Measurements from ENCODE around the gene GFY. TPM values are rescaled to one million over a fixed set of nuclear protein-coding genes. Genes with fewer than 3 reads are reported as not detected.

The GFY gene, protein sequence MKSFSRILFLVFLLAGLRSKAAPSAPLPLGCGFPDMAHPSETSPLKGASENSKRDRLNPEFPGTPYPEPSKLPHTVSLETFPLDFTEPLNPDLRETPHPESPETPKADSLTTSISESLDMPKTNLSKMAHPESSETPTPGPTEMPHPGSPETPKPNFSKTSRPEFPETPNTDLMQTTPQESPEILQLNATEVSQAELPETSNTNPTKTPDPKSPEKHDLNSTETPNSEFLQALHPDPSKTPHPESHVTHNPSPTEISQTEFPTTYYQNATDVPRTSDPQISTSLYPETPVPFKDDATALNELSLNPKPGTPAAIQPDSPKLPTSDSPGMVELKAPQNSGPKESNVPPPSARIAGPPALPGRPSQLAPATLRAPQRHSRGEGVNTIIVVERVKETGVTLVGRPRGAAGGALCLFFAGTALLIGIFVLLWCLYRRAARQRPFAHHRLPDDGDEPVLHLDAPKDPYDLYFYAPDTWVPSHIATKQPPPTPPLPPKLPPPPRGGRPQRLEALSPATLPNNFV
- not detected in 2 replicates for total RNA-seq

DNA sequence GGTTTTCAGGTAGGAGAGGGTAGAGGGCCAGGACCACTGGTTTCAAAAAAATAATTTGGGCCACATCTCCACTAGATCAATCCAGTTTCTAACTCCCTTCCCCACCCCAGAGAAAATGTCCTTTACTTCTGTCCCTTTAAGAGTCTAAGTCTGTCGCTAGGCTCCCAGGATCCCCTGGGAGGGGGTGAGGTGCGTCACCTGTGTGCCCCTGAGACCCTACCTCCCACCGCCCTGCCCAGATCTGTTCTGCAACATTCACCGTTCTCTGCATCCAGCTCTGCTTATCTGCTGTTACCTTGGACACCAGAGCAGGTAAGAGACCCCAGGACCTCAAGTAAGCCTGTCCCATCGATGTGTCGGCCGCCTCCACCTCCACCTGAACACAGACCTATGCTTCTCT lies at the start of gene GFY:
GFY (plus strand) TSS at position 211 of the 400 bp plus-strand sequence. CDS start 1,043 bp downstream, outside the sequence.

DNA sequence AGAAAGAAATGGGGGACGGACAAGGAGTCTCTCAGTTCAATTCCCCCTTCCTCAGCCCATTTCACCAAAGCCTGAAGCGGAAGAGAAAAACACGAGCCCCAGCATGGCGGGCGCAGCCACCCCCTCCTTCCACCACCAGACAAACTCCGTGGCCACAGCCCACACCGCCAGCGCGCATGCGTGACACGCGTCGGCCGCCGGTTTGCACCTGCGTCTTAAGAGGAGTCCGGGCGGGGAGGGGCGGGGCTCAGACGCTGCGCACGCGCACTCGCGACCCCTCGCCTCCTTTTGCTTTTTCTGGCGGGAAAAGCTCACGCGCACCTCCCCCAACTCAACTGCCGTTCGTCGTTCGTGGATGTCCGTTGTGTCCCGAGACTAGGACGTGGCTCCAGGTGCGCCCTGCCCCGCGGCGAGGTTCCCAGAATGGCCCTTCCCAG lies 37.2 kb upstream of the GFY start, which contains the start of gene KASH5:
KASH5 (plus strand) TSS at position 314 of the 437 bp plus-strand sequence. CDS start 2,635 bp downstream, outside the sequence.

DNA sequence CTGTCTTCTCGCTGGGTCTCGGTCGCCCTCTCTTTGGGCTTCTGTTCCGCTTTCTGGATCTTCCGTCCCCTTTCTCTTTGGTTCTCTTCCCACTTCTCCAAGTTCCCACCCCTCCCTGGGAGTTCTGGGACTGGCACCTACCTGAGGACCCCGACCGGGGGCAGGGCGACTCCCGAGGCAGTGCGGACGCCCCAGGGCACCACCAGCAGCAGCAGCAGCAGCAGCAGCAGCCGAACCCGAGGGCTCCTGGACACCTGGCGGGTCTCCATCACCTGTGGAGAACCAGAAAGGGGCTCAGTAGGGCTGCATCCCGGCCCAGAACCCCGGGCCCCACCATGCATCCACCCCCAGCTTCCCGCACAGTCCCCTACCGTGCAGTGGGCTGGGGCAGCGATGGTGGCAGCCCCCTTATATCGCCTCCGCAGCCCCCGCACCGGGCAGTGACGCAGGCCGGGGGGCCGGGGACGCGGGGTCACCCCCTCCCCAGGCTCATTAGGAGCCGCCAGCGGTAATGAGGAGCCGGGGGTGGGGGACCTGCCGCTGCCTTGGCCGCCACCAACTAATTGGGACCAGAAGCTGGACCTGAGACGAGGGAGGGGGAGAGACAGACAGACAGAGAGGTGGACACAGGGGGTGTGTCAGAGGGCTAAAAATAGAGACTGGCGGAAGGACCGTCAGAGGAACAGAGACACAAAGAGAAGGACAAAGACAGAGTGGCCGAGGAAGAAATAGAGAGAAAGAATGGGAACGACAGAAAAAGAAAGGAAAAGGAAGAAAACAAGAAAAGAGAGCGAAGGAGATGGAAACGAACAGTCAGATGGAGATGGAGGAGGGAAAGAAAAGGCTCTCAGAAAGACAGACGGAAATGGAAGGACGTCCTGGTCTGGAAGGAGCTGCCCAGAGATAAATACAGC lies 1.9 kb upstream of the GFY start, which contains the start of gene PTH2:
PTH2 (minus strand) TSS at position 371 of the 914 bp plus-strand sequence; CDS start at position 269, 102 bp downstream.

DNA sequence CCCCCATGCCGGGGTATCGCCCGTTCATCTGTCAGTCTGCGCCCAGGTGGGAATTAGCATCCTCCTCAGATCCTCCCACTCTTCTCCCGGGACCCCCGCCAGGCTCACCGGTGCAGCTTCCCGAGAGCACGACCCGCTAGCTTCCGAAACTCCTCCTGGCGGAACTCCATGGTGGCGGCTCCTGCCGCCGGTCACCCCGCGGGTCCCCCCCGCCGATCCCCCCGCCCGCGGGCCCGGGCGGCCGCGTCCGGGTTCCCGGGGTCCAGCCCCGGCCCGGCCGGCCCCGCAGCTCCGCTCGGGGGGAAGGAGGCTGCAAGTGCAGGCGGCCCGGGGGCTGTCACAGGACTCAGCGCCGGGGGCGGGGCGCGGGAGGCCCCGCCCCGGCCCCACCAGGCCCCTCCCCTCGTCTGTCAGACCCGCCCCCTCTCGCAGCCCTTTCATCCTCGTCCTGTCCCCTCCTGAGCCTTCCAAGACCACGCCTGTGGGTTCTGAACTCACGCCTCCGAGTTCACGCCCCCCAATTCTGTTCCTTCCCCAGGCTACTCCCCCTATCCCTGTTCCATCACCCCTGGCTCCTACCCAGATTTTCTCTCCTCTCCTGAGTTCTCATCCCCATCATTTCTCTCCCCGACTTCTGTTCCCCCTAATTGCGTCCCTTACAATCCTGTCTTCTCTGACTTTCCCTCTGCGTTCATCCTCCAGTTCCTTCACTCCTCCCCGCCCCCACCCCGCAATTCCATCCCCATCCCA lies 16.2 kb downstream of the GFY start, which contains the start of gene SLC17A7:
SLC17A7 (minus strand) TSS at position 318 of the 750 bp plus-strand sequence; CDS start at position 170, 148 bp downstream.

DNA sequence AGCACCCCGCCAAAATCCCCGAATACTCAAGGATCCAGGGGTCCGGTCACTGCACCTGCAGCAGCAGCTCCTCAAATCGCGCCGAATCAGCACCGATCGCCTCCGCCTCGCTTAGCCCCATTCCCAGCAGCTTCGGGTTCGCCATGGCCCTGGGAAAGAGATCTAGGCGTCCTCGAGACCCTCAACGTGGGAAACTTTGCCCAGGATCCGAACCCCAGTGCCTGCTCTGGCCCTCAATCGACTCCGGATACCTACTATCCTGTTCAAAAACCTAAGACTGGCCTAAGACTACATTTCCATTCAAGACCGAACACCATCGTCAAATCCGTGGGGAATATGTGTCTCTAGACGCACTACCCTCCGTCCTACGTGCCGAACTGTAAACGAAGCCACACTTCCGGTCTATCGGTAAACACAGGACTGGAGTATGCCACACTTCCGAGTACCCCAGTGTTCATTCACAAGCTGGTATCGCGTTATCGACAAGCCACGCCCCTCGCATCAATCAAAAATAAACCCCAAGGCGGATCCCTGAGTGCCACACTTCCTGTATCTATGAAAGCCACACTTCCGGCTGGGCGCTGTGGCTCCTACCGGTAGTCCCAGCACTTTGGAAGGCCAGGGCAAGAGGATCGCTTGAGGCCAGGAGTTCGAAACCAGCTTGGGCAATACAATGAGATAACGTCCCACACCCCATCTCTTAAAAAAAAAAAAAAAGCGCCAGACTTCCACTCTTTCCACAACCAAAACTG lies 26.4 kb downstream of the GFY start, which contains the start of gene PIH1D1:
PIH1D1 (minus strand) TSS at position 385 of the 752 bp plus-strand sequence; CDS start at position 145, 240 bp downstream.

DNA sequence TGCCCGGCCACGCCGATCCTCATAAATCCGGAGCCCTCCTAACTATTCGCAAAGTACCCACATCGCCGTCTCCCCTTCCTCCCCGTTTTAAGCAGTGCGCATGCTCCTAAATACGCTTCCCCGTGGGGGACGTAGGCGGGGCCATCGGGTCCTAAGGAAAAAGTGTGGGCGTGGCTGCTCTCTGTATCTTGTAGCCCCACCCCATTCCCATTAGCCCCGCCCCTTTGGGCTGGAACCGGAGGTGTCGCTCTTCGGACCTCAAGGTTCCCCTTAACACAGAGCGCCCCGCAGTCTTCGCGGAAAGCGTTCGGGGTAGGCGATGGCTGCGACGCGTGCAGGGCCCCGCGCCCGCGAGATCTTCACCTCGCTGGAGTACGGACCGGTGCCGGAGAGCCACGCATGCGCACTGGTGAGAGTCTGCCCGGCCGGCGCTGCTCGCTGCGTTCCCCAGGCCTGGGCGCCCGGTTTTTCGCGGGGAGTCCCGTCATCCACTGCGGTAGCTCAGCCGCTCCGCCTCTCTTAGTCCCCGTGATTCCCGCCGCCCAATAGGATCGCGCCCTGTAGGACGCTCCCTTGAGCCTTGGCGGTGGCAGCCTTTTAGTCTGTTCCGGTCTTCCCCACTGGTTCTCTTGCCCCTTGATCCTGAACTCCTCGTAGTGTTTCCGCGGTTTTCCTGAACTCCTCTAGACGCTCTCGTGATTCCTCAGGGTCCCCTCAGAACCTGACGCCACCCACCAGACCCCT lies 28.0 kb downstream of the GFY start, which contains the start of gene ALDH16A1:
ALDH16A1 (plus strand) TSS at position 213 of the 744 bp plus-strand sequence; CDS start at position 320, 107 bp downstream.

DNA sequence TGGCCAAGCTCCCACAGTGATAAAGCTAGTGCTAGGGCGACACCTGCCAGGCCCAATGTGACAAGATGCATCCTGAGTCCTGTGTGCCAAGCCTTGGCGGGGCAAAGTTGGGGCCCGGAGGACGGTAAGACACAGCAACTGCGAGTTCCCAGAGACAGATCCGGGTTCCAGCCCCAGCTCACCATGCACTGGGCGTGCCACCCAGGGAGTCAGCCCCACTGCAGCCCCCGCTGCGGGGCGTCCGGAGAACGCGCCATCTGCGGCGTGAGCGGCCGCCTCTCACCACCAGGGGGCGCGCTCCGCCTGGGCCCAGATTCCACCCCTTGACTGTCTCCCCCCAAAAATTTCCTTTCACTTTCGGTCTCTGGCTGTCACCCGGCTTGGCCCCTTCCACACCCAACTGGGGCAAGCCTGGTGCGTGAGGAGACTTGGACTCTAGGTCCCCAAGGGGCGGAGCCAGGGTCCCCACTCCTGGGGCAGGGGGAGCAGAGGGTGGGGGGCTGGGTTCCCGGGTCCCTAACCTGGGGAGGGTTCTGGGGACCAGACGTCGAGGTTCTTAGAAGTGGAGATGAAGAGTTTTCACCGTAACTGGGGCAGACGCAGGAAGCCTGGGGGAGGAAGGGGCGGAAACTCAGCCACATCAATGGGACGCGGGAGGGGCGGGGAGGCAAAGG lies 48.8 kb downstream of the GFY start, which contains the start of gene FLT3LG:
FLT3LG (plus strand) TSS at position 348 of the 674 bp plus-strand sequence. CDS start 425 bp downstream, outside the sequence.

Other genes with a start within 250 kb of the GFY start
- under 0.01 and 0.44 TPM in 2 replicates for gene SLC6A16, start 100.2 kb upstream of the GFY start, total RNA-seq
- not detected in 2 replicates for gene CD37, start 90.0 kb upstream of the GFY start, total RNA-seq
- 18.2 and 44.2 TPM in 2 replicates for gene TEAD2, start 63.0 kb upstream of the GFY start, total RNA-seq
- not detected in 2 replicates for gene DKKL1, start 61.5 kb upstream of the GFY start, total RNA-seq
- gene KASH5, start 37.1 kb upstream of the GFY start, total RNA-seq, result under 0.01 TPM in 1 of 2 replicates, not detected in the other
- not detected in 2 replicates for gene PTH2, start 1.9 kb upstream of the GFY start, total RNA-seq
- not detected in 2 replicates for gene SLC17A7, start 16.1 kb downstream of the GFY start, total RNA-seq
- 95.1 and 138 TPM in 2 replicates for gene PIH1D1, start 26.4 kb downstream of the GFY start, total RNA-seq
- 30.4 and 40.1 TPM in 2 replicates for gene ALDH16A1, start 27.8 kb downstream of the GFY start, total RNA-seq
- 4.8 and 6.9 TPM in 2 replicates for gene FLT3LG, start 48.8 kb downstream of the GFY start, total RNA-seq
- gene RPL13A, start 62.2 kb downstream of the GFY start, total RNA-seq, result 1,545 and 2,202 TPM in 2 replicates
- gene RPS11, start 71.0 kb downstream of the GFY start, total RNA-seq, result 1,493 and 6,336 TPM in 2 replicates
- 24.9 and 84.7 TPM in 2 replicates for gene FCGRT, start 87.3 kb downstream of the GFY start, total RNA-seq
- gene RCN3, start 102.6 kb downstream of the GFY start, total RNA-seq, result 142 and 264 TPM in 2 replicates
- gene NOSIP, start 155.2 kb downstream of the GFY start, total RNA-seq, result 72.2 and 106 TPM in 2 replicates
- gene PRRG2, start 155.9 kb downstream of the GFY start, total RNA-seq, result 0.14 and 0.22 TPM in 2 replicates
- 6.9 and 9.0 TPM in 2 replicates for gene PRR12, start 165.8 kb downstream of the GFY start, total RNA-seq
- 43.5 and 62.8 TPM in 2 replicates for gene RRAS, start 214.8 kb downstream of the GFY start, total RNA-seq
- 21.7 and 35.6 TPM in 2 replicates for gene SCAF1, start 216.8 kb downstream of the GFY start, total RNA-seq
- 38.3 and 72.3 TPM in 2 replicates for gene IRF3, start 240.5 kb downstream of the GFY start, total RNA-seq
- 3.3 and 16.2 TPM in 2 replicates for gene BCL2L12, start 240.5 kb downstream of the GFY start, total RNA-seq

All from placental pericyte (primary cell).